HG03521 (cell line): ENCODE results near the gene IL17RB.

ENCODE experiments used
- ATAC-seq: cut with Tn5 transposase; IDR thresholded peaks from one replicate; pipeline ENCODE4 v1.9.1; 2021; ENCODE audit warnings: mild to moderate bottlenecking, moderate library complexity; ENCODE audit not compliant: unreplicated experiment

Gene IL17RB

GRCh38 chr3:53846134-53846850 lies at the start of gene IL17RB, which contains the start of gene CHDH:
Gene IL17RB (plus strand): TSS chr3:53846568. CDS start chr3:53846589, 21 bp downstream.
Gene CHDH (minus strand): TSS chr3:53846419. CDS start chr3:53824008, 22,411 bp downstream.
- peak; percentile 35 for ATAC-seq

- no peak for ATAC-seq
Observed at GRCh38 chr3:53798144-53798543, 48.2 kb upstream of the IL17RB start.

GRCh38 chr3:53799338-53799865 lies 47.0 kb upstream of the IL17RB start:
- no peak for ATAC-seq

DNA sequence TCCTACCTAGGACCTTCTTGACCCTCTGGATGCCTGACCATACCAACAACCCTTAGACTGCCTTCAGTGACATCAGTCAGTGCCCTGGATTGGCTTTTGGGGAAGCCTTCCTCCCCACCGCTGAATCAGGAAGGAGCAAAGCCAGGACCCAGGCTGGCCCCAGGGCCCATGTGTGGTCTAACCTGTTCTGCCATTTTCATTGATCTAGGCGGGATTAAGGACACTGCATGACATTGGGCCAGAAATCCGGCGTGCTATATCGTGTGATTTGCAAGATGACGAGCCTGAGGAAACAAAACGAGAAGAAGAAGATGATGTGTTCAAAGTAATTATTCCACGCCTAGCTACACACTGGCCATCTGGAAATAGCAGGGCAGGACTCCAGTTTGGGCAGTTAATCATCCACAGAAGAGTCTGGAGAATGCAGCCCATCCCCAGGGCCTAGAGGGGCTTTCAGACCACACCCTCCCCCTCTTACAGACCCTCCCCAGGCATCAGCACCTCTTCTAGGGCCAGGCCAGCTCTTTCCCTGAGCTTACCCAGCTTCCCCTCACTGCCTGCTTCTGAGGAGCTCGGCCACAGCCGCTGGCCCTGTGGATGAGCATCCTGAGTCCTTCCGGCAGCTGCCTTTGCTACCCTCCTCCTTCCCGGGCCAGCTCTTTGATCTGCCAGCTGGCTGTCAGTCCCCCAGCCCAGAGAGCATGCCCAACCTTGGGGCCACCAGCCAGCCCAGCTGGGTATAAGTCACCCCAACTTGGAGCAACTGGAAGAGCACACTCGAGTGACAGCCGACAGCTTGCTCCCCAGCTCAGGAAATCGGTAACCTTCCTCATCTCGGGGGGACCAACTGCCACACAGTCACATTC lies 46.1 kb upstream of the IL17RB start:
- no peak for ATAC-seq

- ATAC-seq: no peak
Observed at GRCh38 chr3:53801319-53801718, 45.0 kb upstream of the IL17RB start.

GRCh38 chr3:53802256-53802880 lies 44.0 kb upstream of the IL17RB start:
- no peak for ATAC-seq

- ATAC-seq: no peak
Observed at GRCh38 chr3:53803124-53803815, 43.1 kb upstream of the IL17RB start.

DNA sequence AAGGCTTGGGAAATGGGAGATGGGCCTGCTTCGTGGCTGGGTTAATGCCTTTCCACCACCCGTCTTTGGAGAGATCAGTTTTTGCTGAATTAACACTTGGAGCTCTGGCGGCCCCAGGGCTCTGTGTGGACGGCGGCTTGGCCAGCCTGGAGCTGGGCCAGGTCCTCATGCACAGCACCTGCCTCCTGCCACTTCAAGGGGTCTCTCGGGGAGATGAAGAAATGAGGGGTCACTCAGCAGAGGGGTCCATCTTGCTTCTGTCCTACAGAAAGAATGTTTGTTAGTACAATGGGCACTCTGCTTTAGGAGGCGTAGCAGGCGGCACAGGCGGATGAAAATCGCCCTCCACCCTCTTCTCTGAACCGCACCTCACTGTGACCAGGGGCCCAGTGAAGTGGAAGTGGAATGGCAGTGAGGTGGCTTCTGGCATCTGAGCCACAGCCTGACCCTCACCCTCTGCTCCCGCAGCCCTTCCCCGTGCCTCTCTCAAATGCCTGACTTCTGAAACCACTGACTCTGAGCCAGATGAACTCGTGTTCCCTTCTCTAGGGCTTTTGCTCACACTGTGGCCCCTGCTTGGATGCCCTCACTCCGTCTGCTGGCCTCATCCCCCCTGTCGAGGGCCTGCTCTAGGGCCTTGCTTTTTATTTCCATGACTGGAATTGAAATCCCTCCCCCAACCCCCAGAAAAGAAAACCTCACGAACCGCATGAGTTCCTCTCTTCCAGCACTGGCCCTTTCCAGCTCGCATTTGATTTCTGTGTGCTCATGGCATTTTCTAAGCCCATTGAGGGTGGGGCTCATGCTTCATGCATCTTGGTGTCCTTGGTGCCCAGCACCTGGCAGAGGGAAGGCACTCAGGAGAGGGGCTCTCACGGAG lies 42.3 kb upstream of the IL17RB start:
- ATAC-seq: no peak

DNA sequence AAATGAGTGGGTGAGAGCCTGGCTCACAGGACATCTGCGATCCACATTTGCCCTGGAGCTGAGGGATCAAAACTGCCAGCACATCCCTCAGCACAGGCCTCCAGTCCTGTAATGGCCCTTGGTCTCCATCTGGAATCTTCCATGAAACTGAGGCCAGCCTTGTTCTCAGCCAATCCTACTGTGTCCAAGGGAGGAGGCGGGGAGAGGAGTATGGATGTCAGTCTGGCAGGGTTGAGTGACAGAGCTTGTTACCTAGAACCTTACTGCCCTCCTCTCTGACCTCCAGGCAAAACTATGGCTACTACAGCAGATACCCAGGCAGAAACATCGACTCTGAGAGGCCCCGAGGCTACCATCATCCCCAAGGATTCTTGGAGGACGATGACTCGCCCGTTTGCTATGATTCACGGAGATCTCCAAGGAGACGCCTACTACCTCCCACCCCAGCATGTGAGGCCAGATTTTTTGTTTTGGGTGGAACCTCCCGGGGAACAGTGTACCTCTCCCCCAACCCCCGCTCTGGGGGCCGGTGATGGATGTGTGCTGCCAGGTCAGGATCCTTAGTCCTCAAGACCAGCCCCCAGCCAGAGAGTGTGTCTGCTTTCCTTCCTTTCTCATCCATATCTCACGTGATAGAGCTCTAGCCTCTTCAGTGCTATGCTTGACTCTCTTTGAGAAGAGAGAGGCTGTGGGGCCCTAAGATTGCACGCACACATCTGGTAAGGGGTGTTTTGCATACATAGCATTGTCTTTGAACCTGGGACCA lies 41.5 kb upstream of the IL17RB start:
- ATAC-seq: no peak

- ATAC-seq: no peak
Observed at GRCh38 chr3:53805463-53806159, 40.8 kb upstream of the IL17RB start.

GRCh38 chr3:53806182-53807116 lies 39.9 kb upstream of the IL17RB start:
- no peak for ATAC-seq

GRCh38 chr3:53807117-53807810 lies 39.1 kb upstream of the IL17RB start:
- ATAC-seq: no peak

DNA sequence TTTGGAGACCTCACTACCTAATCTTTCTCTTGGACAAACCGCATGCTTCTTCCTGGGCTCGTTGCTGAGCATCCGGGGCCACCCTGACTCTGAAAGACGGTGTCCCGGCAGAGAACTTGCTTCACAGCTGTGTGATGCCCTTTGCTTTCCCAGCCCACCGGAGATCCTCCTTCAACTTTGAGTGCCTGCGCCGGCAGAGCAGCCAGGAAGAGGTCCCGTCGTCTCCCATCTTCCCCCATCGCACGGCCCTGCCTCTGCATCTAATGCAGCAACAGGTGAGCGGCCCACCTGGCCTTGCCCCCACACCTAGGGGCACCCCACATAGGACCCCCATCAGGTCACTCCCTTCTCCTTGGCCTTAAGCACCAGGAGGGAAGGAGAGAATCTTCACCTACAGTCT lies 37.9 kb upstream of the IL17RB start:
- no peak for ATAC-seq

GRCh38 chr3:53809267-53809666 lies 37.1 kb upstream of the IL17RB start:
- no peak for ATAC-seq

- no peak for ATAC-seq
Observed at GRCh38 chr3:53809764-53810400, 36.5 kb upstream of the IL17RB start.
